Fibroblast of lung (primary cell): ENCODE measurements around the gene GRK3.

Experiments used
- CTCF ChIP-seq, 2 donors: IDR thresholded peaks in 1 of 2; conservative IDR thresholded peaks in 1 of 2; 1 replicate in 1 of 2; 2 replicates in 1 of 2; pipeline ENCODE4 v1.5.1; 2011 to 2012; ENCODE audit warnings: low read length in 2 of 2, control low read depth in 1 of 2, inconsistent platforms in 1 of 2, low read depth in 1 of 2, mild to moderate bottlenecking in 1 of 2
- EZH2 ChIP-seq: IDR thresholded peaks from 2 replicates; pipeline ENCODE4 v1.5.1; 2012; ENCODE audit warnings: low read length, control low read depth, mild to moderate bottlenecking; ENCODE audit errors: missing control alignments

- TF ChIP-seq CTCF (conservative IDR thresholded peaks at IDR 0.05 in 1 of 2, IDR thresholded peaks at IDR 0.05 in 1 of 2; ENCODE audit: low read depth in 1 of 2, low read length in 2 of 2) (no peak), EZH2 (no peak)
Measured at GRCh38 chr22:25775531-25775930, 211.1 kb downstream of the GRK3 start.
